Mesendoderm (in vitro differentiated cells): ENCODE data around the gene LEFTY2.
"Not testable (repeated sequence)": the region's sequence is repeated elsewhere in the genome, so short reads cannot be mapped to it uniquely, and the experiment has no call there.

Experiments
- DNase-seq: peaks from one replicate; pipeline ENCODE4 v3.0.0; 2013
- H2AK5ac ChIP-seq: 2 replicates; pipeline ENCODE4 v1.6.1; 2013; ENCODE audit warnings: low read length, inconsistent platforms
- H2BK120ac ChIP-seq: 2 replicates; pipeline ENCODE4 v1.6.1; 2013; ENCODE audit warnings: low read depth, mild to moderate bottlenecking, low read length, moderate library complexity, mixed read lengths
- H2BK15ac ChIP-seq: replicated peaks from 2 replicates; pipeline ENCODE4 v1.6.1; 2013; ENCODE audit warnings: low read depth, mild to moderate bottlenecking, moderate library complexity
- H2BK5ac ChIP-seq: 2 replicates; pipeline ENCODE4 v1.6.1; 2013; ENCODE audit warnings: low read length, inconsistent platforms
- H3K18ac ChIP-seq: 2 replicates; pipeline ENCODE4 v1.6.1; 2013; ENCODE audit warnings: mild to moderate bottlenecking, low read length, mixed read lengths
- H3K23ac ChIP-seq: one replicate; pipeline ENCODE4 v1.6.1; 2013; ENCODE audit warnings: low read length
- H3K27ac ChIP-seq: 2 replicates; pipeline ENCODE4 v1.5.1; 2013; ENCODE audit warnings: low read depth, mild to moderate bottlenecking, inconsistent platforms, low read length, moderate library complexity
- H3K27me3 ChIP-seq: 2 replicates; pipeline ENCODE4 v1.6.1; 2013; ENCODE audit warnings: low read length, control low read depth, mild to moderate bottlenecking, inconsistent platforms; ENCODE audit not compliant: insufficient read depth, poor library complexity
- H3K36me3 ChIP-seq: 2 replicates; pipeline ENCODE4 v1.6.1; 2013; ENCODE audit warnings: low read length, inconsistent platforms; ENCODE audit not compliant: control insufficient read depth, insufficient read depth
- H3K4ac ChIP-seq: one replicate; pipeline ENCODE4 v1.6.1; 2013; ENCODE audit warnings: low read depth, mild to moderate bottlenecking, low read length, moderate library complexity
- H3K4me1 ChIP-seq: 2 replicates; pipeline ENCODE4 v1.6.1; 2013; ENCODE audit warnings: low read depth, low read length, inconsistent platforms; ENCODE audit not compliant: control insufficient read depth
- H3K4me2 ChIP-seq: 2 replicates; pipeline ENCODE4 v1.6.1; 2013; ENCODE audit warnings: low read length
- H3K4me3 ChIP-seq: 2 replicates; pipeline ENCODE4 v1.5.1; 2013; ENCODE audit warnings: mild to moderate bottlenecking, low read length
- H3K56ac ChIP-seq: one replicate; pipeline ENCODE4 v1.6.1; 2013; ENCODE audit warnings: low read length
- H3K79me1 ChIP-seq: 2 replicates; pipeline ENCODE4 v1.6.1; 2013; ENCODE audit warnings: low read length, inconsistent platforms
- H3K79me2 ChIP-seq: 2 replicates; pipeline ENCODE4 v1.6.1; 2013; ENCODE audit warnings: mild to moderate bottlenecking, low read length; ENCODE audit not compliant: control insufficient read depth, insufficient read depth
- H3K9ac ChIP-seq: 2 replicates; pipeline ENCODE4 v1.6.1; 2013; ENCODE audit warnings: low read length, inconsistent platforms
- H4K5ac ChIP-seq: one replicate; pipeline ENCODE4 v1.6.1; 2013; ENCODE audit warnings: low read length
- H4K8ac ChIP-seq: one replicate; pipeline ENCODE4 v1.6.1; 2013; ENCODE audit warnings: low read depth, mild to moderate bottlenecking, control low read depth, low read length, moderate library complexity
- WGBS: extraction: QIAGEN DNeasy Blood & Tissue Kit; methylation state at CpG from one replicate; pipeline ENCODE4 v1.1.7; 2013; ENCODE audit warnings: low lambda C conversion rate, missing lambda C conversion rate; ENCODE audit not compliant: insufficient coverage; ENCODE audit errors: extremely low coverage; 5-methylcytosine and 5-hydroxymethylcytosine counted together

The LEFTY2 gene

DNA sequence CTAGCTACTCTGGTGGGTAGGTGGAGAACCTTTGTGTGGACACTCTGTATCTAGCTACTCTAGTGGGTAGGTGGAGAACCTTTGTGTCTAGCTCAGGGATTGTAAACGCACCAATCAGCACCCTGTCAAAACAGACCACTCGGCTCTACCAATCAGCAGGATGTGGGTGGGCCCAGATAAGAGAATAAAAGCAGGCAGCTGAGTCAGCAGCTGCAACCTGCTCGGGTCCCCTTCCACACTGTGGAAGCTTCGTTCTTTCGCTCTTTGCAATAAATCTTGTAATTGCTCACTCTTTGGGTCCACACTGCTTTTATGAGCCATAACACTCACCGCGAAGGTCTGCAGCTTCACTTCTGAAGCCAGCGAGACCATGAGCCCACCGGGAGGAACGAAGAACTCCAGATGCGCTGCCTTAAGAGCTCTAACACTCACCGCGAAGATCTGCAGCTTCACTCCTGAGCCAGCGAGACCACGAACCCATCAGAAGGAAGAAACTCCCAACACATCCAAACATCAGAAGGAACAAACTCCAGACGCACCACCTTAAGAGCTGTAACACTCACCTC, 29.7 kb upstream of the LEFTY2 start:
- not testable (repeated sequence) for H3K4me3 ChIP-seq, H3K4me1 ChIP-seq, H3K36me3 ChIP-seq, H3K79me2 ChIP-seq, H3K4ac ChIP-seq, H2BK5ac ChIP-seq, H2AK5ac ChIP-seq, H3K79me1 ChIP-seq, H2BK120ac ChIP-seq, H3K27me3 ChIP-seq, H3K23ac ChIP-seq, H4K8ac ChIP-seq, DNase-seq, H3K27ac ChIP-seq, H3K18ac ChIP-seq, H2BK15ac ChIP-seq, H3K56ac ChIP-seq, H3K4me2 ChIP-seq, H3K9ac ChIP-seq, H4K5ac ChIP-seq
- WGBS: no CpG with 5 or more reads among the region's 16 CpGs

DNA sequence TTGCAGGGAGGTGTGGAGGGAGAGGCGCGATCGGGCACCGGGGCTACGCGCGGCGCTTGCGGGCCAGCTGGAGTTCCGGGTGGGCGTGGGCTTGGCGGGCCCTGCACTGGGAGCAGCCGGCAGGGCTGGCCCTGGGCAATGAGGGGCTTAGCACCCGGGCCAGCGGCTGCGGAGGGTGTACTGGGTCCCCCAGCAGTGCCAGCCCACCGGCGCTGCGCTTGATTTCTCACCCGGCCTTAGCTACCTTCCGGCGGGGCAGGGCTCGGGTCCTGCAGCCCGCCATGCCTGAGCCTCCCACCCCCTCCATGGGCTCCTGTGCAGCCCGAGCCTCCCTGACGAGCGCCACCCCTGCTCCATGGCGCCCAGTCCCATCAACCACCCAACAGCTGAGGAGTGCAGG, 28.7 kb upstream of the LEFTY2 start:
- H3K79me2 ChIP-seq, H3K27ac ChIP-seq, H2BK120ac ChIP-seq, H3K23ac ChIP-seq, H2BK15ac ChIP-seq, H3K4me2 ChIP-seq, H3K27me3 ChIP-seq, H3K56ac ChIP-seq, H3K18ac ChIP-seq, H3K36me3 ChIP-seq, H3K4me1 ChIP-seq, H2AK5ac ChIP-seq, H3K79me1 ChIP-seq, H2BK5ac ChIP-seq, H3K4ac ChIP-seq, DNase-seq, H4K5ac ChIP-seq, H4K8ac ChIP-seq, H3K9ac ChIP-seq, H3K4me3 ChIP-seq: not testable (repeated sequence)
- no CpG with 5 or more reads among the region's 28 CpGs for WGBS

DNA sequence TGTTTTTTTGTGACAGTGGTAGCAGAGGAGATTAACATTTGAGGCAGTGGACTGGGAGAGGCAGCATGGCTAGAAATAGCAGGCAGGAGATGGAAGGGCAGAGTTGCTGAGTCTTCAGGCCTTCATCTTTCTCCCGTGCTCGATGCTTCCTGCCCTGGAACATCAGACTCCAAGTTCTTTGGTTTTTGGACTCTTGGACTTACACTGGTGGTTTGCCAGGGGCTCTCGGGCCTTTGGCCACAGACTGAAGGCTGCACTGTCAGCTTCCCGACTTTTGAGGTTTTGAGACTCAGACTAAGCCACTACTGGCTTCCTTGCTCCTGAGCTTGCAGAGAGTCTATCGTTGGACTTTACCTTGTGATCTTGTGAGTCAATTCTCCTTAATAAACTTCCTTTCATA, 24.2 kb upstream of the LEFTY2 start:
- no peak for DNase-seq
- H3K9ac ChIP-seq: no peak overlapping the region
- H2BK120ac ChIP-seq: no peak overlapping the region
- H2AK5ac ChIP-seq: no peak overlapping the region
- no peaks in the 10 kb centered on the region for H3K79me1 ChIP-seq
- no peak overlapping the region for H3K4ac ChIP-seq
- H3K79me2 ChIP-seq: no peaks in the 10 kb centered on the region
- H3K4me2 ChIP-seq: no peak overlapping the region
- H4K5ac ChIP-seq: no peak overlapping the region
- H4K8ac ChIP-seq: no peak overlapping the region
- H3K27ac ChIP-seq: no peak overlapping the region
- no peak overlapping the region for H3K56ac ChIP-seq
- H3K23ac ChIP-seq: no peak overlapping the region
- H3K4me1 ChIP-seq: no peaks in the 10 kb centered on the region
- WGBS: no CpG with 5 or more reads among the region's 5 CpGs
- H3K36me3 ChIP-seq: no peaks in the 10 kb centered on the region
- no peak overlapping the region for H3K18ac ChIP-seq
- no peaks in the 10 kb centered on the region for H3K27me3 ChIP-seq
- H2BK5ac ChIP-seq: no peak overlapping the region
- no peak overlapping the region for H2BK15ac ChIP-seq
- H3K4me3 ChIP-seq: no peak overlapping the region

DNA sequence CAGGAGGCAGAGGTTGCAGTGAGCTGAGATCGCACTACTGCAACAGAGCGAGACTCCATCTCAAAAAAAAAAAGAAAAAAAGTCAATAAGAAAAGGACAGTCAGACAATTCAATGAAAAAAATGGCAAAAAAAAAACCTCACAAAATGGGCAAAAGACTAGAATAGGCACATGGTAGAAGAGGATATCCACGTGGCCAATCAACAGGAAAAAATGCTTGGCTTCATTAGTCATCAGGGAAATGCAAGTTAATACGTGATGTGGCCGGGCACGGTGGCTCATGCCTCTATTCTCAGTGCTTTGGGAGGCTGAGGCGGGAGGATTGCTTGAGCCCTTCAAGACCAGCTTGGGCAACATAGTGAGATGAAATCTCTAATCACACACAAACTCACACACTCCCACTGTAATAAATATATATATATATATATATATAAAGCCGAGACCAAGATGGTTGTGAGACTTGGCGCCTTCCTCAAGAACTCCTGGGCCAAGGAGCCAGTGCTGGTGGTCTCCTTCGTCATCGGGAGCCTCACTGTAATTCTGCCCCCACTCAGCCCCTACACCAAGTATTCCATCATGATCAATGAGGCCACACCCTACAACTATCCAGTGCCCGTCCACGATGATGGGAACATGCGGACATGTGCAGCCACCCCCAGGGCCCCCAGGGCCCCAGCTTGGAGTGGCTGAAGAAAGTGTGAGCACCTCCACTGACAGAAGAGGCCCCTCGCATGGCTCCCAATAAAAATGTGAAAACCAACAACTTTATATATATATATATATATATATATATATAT, 22.9 kb upstream of the LEFTY2 start:
- no CpG with 5 or more reads among the region's 15 CpGs for WGBS
- no peaks in the 10 kb centered on the region for H3K36me3 ChIP-seq

DNA sequence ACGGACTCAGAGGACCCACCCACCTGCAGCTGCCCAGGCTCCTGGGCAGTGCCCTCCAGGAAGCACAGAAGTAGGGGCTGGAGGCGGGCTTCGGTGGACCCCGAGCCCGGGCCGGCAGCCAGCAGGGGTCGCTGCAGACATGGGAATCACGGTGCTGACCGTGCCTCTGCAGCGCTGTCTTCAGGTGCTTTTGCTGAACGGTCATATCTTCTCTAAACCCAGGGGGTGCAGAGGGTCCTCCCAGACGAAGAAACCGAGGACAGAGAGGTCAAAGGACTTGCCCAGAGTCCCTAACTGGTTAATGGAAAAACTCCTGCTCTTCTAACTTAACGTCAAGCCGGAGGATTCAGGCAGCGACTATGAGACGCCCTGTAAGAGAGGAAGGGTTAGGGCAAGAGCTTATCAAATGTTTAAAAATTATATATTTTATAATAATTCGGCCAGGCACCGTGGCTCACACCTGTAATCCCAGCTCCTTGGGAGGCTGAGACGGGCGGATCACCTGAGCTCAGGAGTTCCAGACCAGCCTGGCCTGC, 21.5 kb upstream of the LEFTY2 start:
- no peak overlapping the region for H2BK120ac ChIP-seq
- H3K9ac ChIP-seq: no peak overlapping the region
- H3K36me3 ChIP-seq: no peaks in the 10 kb centered on the region
- peak; percentile 72 for DNase-seq
- H2AK5ac ChIP-seq: no peak overlapping the region
- H3K4me2 ChIP-seq: no peak overlapping the region
- H2BK15ac ChIP-seq: no peak overlapping the region
- H3K4ac ChIP-seq: no peak overlapping the region
- H3K27ac ChIP-seq: no peak overlapping the region
- H3K79me2 ChIP-seq: no peaks in the 10 kb centered on the region
- no peak overlapping the region for H4K8ac ChIP-seq
- H4K5ac ChIP-seq: no peak overlapping the region
- H3K4me1 ChIP-seq: no peaks in the 10 kb centered on the region
- no peak overlapping the region for H2BK5ac ChIP-seq
- H3K79me1 ChIP-seq: no peaks in the 10 kb centered on the region
- no peak overlapping the region for H3K4me3 ChIP-seq
- no peak overlapping the region for H3K23ac ChIP-seq
- no peak overlapping the region for H3K56ac ChIP-seq
- H3K18ac ChIP-seq: no peak overlapping the region
- no CpG with 5 or more reads among the region's 21 CpGs for WGBS
- no peaks in the 10 kb centered on the region for H3K27me3 ChIP-seq

More for the DNA sequence above, 22.9 kb upstream of the LEFTY2 start:
- Histone ChIP-seq H3K79me2 (no peaks in the 10 kb centered on the region), H4K5ac (no peak overlapping the region), H3K4me3 (no peak overlapping the region), H3K79me1 (no peaks in the 10 kb centered on the region), H3K4me1 (no peaks in the 10 kb centered on the region), H2BK5ac (no peak overlapping the region), H2AK5ac (no peak overlapping the region), H3K27ac (no peak overlapping the region), H3K4ac (no peak overlapping the region), H2BK120ac (no peak overlapping the region), H3K27me3 (no peaks in the 10 kb centered on the region), H3K18ac (no peak overlapping the region), H3K9ac (no peak overlapping the region), H3K4me2 (no peak overlapping the region), H3K23ac (no peak overlapping the region), H4K8ac (no peak overlapping the region), H2BK15ac (no peak overlapping the region), H3K56ac (no peak overlapping the region)
- DNase-seq: no peak
